GM19455 (cell line): ENCODE results near the gene GABRP.

ENCODE experiments used
- ATAC-seq: cut with Tn5 transposase; IDR thresholded peaks from one replicate; pipeline ENCODE4 v1.9.1; 2021; ENCODE audit not compliant: unreplicated experiment

GABRP gene

DNA sequence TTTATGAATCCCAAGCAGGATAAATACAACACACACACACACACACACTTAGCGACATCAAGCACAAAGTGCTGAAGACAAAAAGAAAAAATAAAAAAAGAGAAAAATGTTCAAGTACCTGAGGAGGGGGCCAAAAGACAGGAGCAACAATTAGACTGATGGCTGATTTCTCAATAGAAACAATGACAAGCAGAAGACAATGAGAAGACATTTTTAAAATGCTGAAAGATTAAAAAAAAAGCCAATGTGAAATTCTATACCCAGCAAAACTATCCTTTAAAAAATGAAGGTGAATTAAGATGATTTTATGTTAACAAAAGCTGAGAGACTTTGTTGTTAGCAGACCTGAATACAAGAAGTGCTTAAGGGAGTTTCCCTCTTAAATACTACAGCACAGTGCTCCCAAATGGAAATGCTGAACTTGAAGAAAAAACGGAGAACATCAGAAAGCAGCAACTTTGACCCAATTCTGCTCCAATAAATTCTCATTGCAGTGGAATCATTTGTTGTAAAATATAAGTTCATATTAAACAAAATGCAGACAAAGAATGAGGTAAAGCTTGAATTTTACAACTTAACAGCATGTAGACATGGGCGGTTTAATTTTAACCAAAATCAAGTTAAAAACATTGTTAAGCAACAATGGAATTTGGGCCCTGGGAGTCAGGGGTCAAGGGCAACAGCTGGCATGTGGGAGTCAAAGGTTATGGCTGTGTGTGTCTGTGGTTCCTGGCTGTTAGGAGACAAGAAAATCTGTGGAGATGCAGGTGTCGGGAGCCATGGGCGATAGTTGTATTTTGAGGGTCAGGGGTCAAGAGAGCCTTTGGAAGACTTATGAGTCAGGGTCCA, 77.5 kb downstream of the GABRP start:
- no peak for ATAC-seq

- ATAC-seq, result no peak
These were observed 78.1 kb downstream of the GABRP start for GRCh38 chr5:170861667-170861916.

- ATAC-seq, result no peak
These were observed 78.6 kb downstream of the GABRP start, which contains the start of gene RANBP17 for GRCh38 chr5:170861917-170862766. Gene RANBP17 (plus strand): TSS chr5:170862018.

- ATAC-seq, result no peak
These were observed 80.1 kb downstream of the GABRP start for GRCh38 chr5:170863646-170864045.
